ENCODE data around the gene DOP1B. TPM values are rescaled to one million over a fixed set of nuclear protein-coding genes. Genes with fewer than 3 reads are reported as not detected.

Gene DOP1B
- total and polyA plus RNA-seq, 10 of the 15 experiments (the other 5 are each of a cell fraction or from before 2014, with no cell fraction given): 1.2 to 12.2 (median 4.3) TPM

- Histone ChIP-seq H3K27me3 (replicated peaks in 1 of 2; ENCODE audit: control insufficient read depth in 2 of 2, insufficient read depth in 2 of 2, low read length in 1 of 2) (no peaks in the 10 kb centered on the region; a peak in 2 of 4 replicates), H3K27ac (ENCODE audit: control insufficient read depth, insufficient read depth) (no peak overlapping the region), H3K4me2 (ENCODE audit: control insufficient read depth, insufficient read depth) (no peak overlapping the region), H3K9ac (ENCODE audit: control insufficient read depth, insufficient read depth, low read length) (no peak overlapping the region), H3K9me3 (replicated peaks; ENCODE audit: control insufficient read depth, insufficient read depth, low read length) (no peaks in the 10 kb centered on the region), H2AFZ (ENCODE audit: control insufficient read depth, low read depth, low read length) (no peak overlapping the region), H3K4me1 (ENCODE audit: control insufficient read depth, insufficient read depth, low read length) (peaks cover 7% of the 10 kb centered on the region), H3K4me3 (no peak overlapping the region), H4K20me1 (ENCODE audit: control insufficient read depth, insufficient read depth) (no peaks in the 10 kb centered on the region), H3K36me3 (ENCODE audit: control insufficient read depth in 2 of 2, insufficient read depth in 2 of 2, low read length in 1 of 2) (no peaks in the 10 kb centered on the region), H3K79me2 (ENCODE audit: control insufficient read depth, insufficient read depth, low read length) (no peaks in the 10 kb centered on the region)
- DNase-seq (ENCODE audit: low read depth, low spot score) (no peak), FAIRE-seq (no peak), ATAC-seq (no peak)
- TF ChIP-seq CHD2 (IDR thresholded peaks at IDR 0.05; ENCODE audit: borderline replicate concordance, low read depth, low read length) (no peak), RAD51 (IDR thresholded peaks at IDR 0.05) (no peak), BHLHE40 (IDR thresholded peaks at IDR 0.05; ENCODE audit: borderline replicate concordance in 1 of 2, low read depth in 2 of 2, low read length in 1 of 2) (no peak), ESRRA (IDR thresholded peaks at IDR 0.05; ENCODE audit: low read length) (no peak), ATF2 (IDR thresholded peaks at IDR 0.05; ENCODE audit: low read length) (no peak), ZNF217 (IDR thresholded peaks at IDR 0.05) (no peak), RELA (IDR thresholded peaks at IDR 0.05; ENCODE audit: borderline replicate concordance, partially characterized antibody) (no peak), ZBTB11 (CRISPR knock-in tag; IDR thresholded peaks at IDR 0.05) (no peak), RFX5 (IDR thresholded peaks at IDR 0.05; ENCODE audit: low read depth, low read length) (no peak)
- in situ Hi-C loops (cut with MboI): no loop called here
- no TSS peak for BruUV-seq (replicated peaks)
- ChIA-PET SMC1A (ENCODE audit: uncharacterized antibody, unreplicated experiment) (interaction anchor here (0.6 kb wide), 1 partner anchor 26 kb away, joined by 3 read pairs; no protein-coding TSS in a partner anchor), CTCF (no interaction called here), RAD21 (ENCODE audit: unreplicated experiment) (no interaction called here), POLR2A (no interaction called here)
- WGBS (ENCODE audit: insufficient coverage, insufficient replicate concordance, low lambda C conversion rate, missing lambda C conversion rate): 72% methylated on average over 10 of the region's 10 CpGs
- intact Hi-C loops (cut with micrococcal nuclease; ENCODE audit: unreplicated experiment): loop anchor here (5.0 to 10.0 kb wide), 2 partner anchors 165 to 268 kb away; no protein-coding TSS in a partner anchor
These were observed 46.8 kb upstream of the DOP1B start for GRCh38 chr21:36109868-36110267.
